HG03342 (cell line): ENCODE data around the gene SCLT1.
"Not testable (repeated sequence)": the region's sequence is repeated elsewhere in the genome, so short reads cannot be mapped to it uniquely, and the experiment has no call there.

ENCODE experiments used
- ATAC-seq: cut with Tn5 transposase; IDR thresholded peaks from one replicate; pipeline ENCODE4 v1.9.1; 2021; ENCODE audit warnings: mild to moderate bottlenecking, moderate library complexity; ENCODE audit not compliant: unreplicated experiment

Gene SCLT1

GRCh38 chr4:129077326-129077725 is 16.0 kb downstream of the SCLT1 start:
- no peak for ATAC-seq

- ATAC-seq, result not testable (repeated sequence)
Measured at GRCh38 chr4:129069537-129069936, 23.8 kb downstream of the SCLT1 start.

GRCh38 chr4:129064717-129065116 is 28.6 kb downstream of the SCLT1 start:
- no peak for ATAC-seq

- ATAC-seq, result no peak
Measured at GRCh38 chr4:129063640-129064039, 29.7 kb downstream of the SCLT1 start.

GRCh38 chr4:129062580-129062979 is 30.8 kb downstream of the SCLT1 start:
- ATAC-seq, result no peak

GRCh38 chr4:129059028-129059427 is 34.3 kb downstream of the SCLT1 start:
- ATAC-seq, result no peak

GRCh38 chr4:129046055-129046959 is 47.0 kb downstream of the SCLT1 start:
- no peak for ATAC-seq

- no peak for ATAC-seq
Measured at GRCh38 chr4:129043523-129043922, 49.8 kb downstream of the SCLT1 start.

GRCh38 chr4:129040471-129040870 is 52.9 kb downstream of the SCLT1 start:
- ATAC-seq, result no peak

- ATAC-seq, result no peak
Measured at GRCh38 chr4:129037093-129037492, 56.2 kb downstream of the SCLT1 start.

GRCh38 chr4:129014566-129015509 is 78.5 kb downstream of the SCLT1 start:
- ATAC-seq, result no peak

GRCh38 chr4:129008096-129008495 is 85.2 kb downstream of the SCLT1 start:
- ATAC-seq, result no peak

GRCh38 chr4:128986908-128987307 is 106.4 kb downstream of the SCLT1 start:
- ATAC-seq, result no peak

GRCh38 chr4:128986019-128986418 is 107.3 kb downstream of the SCLT1 start:
- ATAC-seq, result no peak

GRCh38 chr4:128983771-128984485 is 109.4 kb downstream of the SCLT1 start:
- ATAC-seq, result no peak

GRCh38 chr4:128981377-128981776 is 112.0 kb downstream of the SCLT1 start:
- ATAC-seq, result no peak

- no peak for ATAC-seq
Measured at GRCh38 chr4:128980816-128981326, 112.5 kb downstream of the SCLT1 start.

- ATAC-seq, result no peak
Measured at GRCh38 chr4:128979934-128980333, 113.4 kb downstream of the SCLT1 start.

GRCh38 chr4:128978985-128979384 is 114.4 kb downstream of the SCLT1 start:
- ATAC-seq, result no peak

- no peak for ATAC-seq
Measured at GRCh38 chr4:128974136-128974581, 119.2 kb downstream of the SCLT1 start.

GRCh38 chr4:128973384-128973783 is 120.0 kb downstream of the SCLT1 start:
- no peak for ATAC-seq
